PC-9 (cell line): ENCODE data around the gene USP46. TPM values are rescaled to one million over a fixed set of nuclear protein-coding genes. Genes with fewer than 3 reads are reported as not detected.

Experiments used
- BruUV-seq: library from RNA; stranded (reverse); fragments of 400-500 nt; replicated peaks from 2 replicates; lab custom pipeline; 2021; lab: Mats Ljungman, UMichigan
- CTCF ChIA-PET: fragments of 300-600 bp; sonication (Branson Sonifier 250); formaldehyde crosslinking; loops from one replicate; lab custom pipeline; 2022; ENCODE audit warnings: antibody characterized with exemption; lab: Charles Lee
- POLR2A ChIA-PET: fragments of 300-600 bp; sonication (Branson Sonifier 250); formaldehyde crosslinking; loops from one replicate; lab custom pipeline; 2022; ENCODE audit warnings: antibody characterized with exemption; ENCODE audit not compliant: unreplicated experiment; lab: Charles Lee
- DNase-seq, 2 experiments: peaks; one replicate each; pipeline versions ENCODE4 v3.0.0 to v3.0.0-alpha.2; 2015 to 2022; ENCODE audit warnings: mixed read lengths in 1 of 2
- H2AFZ ChIP-seq: fragments of 200-600 bp; sonication (generic); 2 replicates; pipeline ENCODE4 v1.8.1; 2017; ENCODE audit warnings: antibody characterized with exemption
- H3F3A ChIP-seq: fragments of 200-600 bp; sonication (generic); 2 replicates; pipeline ENCODE4 v1.8.1; 2017; ENCODE audit warnings: antibody characterized with exemption, mild to moderate bottlenecking, low read depth; ENCODE audit not compliant: insufficient read depth
- H3K27ac ChIP-seq: fragments of 200-600 bp; sonication (generic); 2 replicates; pipeline ENCODE4 v1.6.1; 2016; ENCODE audit warnings: mixed run types
- H3K27me3 ChIP-seq: fragments of 200-600 bp; sonication (generic); 2 replicates; pipeline ENCODE4 v1.6.1; 2016; ENCODE audit warnings: low read depth, mixed run types; ENCODE audit not compliant: insufficient read depth
- H3K36me3 ChIP-seq: fragments of 200-600 bp; sonication (generic); 2 replicates; pipeline ENCODE4 v1.6.1; 2016; ENCODE audit warnings: low read depth, mixed run types
- H3K4me1 ChIP-seq: fragments of 200-600 bp; sonication (generic); replicated peaks from 2 replicates; pipeline ENCODE4 v1.6.1; 2016; ENCODE audit warnings: mixed run types; ENCODE audit not compliant: insufficient read depth
- H3K4me2 ChIP-seq: fragments of 200-600 bp; sonication (generic); 2 replicates; pipeline ENCODE4 v1.6.1; 2017; ENCODE audit warnings: mixed run types
- H3K4me3 ChIP-seq: fragments of 200-600 bp; sonication (generic); 2 replicates; pipeline ENCODE4 v1.6.1; 2016; ENCODE audit warnings: mixed run types
- H3K79me2 ChIP-seq: fragments of 200-600 bp; sonication (generic); 2 replicates; pipeline ENCODE4 v1.6.1; 2017; ENCODE audit warnings: low read depth, mixed run types
- H3K9me2 ChIP-seq: fragments of 200-600 bp; sonication (generic); 2 replicates; pipeline ENCODE4 v1.8.1; 2017; ENCODE audit warnings: mild to moderate bottlenecking; ENCODE audit not compliant: insufficient read depth
- H3K9me3 ChIP-seq: fragments of 200-600 bp; sonication (generic); 2 replicates; pipeline ENCODE4 v1.8.1; 2016; ENCODE audit warnings: low read depth; ENCODE audit not compliant: insufficient read depth
- H4K20me1 ChIP-seq: fragments of 200-600 bp; sonication (generic); 2 replicates; pipeline ENCODE4 v1.8.1; 2017; ENCODE audit not compliant: insufficient read depth
- CTCF ChIP-seq: fragments of 200-600 bp; sonication (generic); conservative IDR thresholded peaks from 2 replicates; pipeline ENCODE4 v1.6.1; 2017; ENCODE audit warnings: mixed run types, antibody characterized with exemption, mild to moderate bottlenecking, moderate library complexity
- EZH2 ChIP-seq: fragments of 200-600 bp; sonication (generic); IDR thresholded peaks from 2 replicates; pipeline ENCODE4 v1.8.0; 2017; ENCODE audit warnings: antibody characterized with exemption, low read depth
- intact Hi-C: fragments of 100-400 bp; cut with micrococcal nuclease; formaldehyde crosslinking; loops from one replicate; pipeline ENCODE4 v1.10.0; 2022; ENCODE audit not compliant: unreplicated experiment
- total RNA-seq: library from RNA; stranded (reverse); gene quantifications from 2 replicates; pipeline ENCODE4 v1.2.3, GENCODE V29; 2021

The USP46 gene
- total RNA-seq, 1 experiment from 2014 or later = 17.1 TPM

- no TSS peak for BruUV-seq
- intact Hi-C loops = no loop called here
- Histone ChIP-seq H3K27me3 (no peaks in the 10 kb centered on the region), H3K9me3 (no peaks in the 10 kb centered on the region), H3K4me1 (no peaks in the 10 kb centered on the region), H4K20me1 (no peaks in the 10 kb centered on the region), H3K36me3 (no peaks in the 10 kb centered on the region), H3F3A (no peaks in the 10 kb centered on the region), H3K4me3 (no peak overlapping the region), H3K79me2 (no peaks in the 10 kb centered on the region), H3K27ac (no peak overlapping the region), H2AFZ (no peak overlapping the region), H3K9me2 (no peaks in the 10 kb centered on the region), H3K4me2 (no peak overlapping the region)
- DNase-seq = no peak
- no peak for TF ChIP-seq CTCF
- TF ChIP-seq EZH2 = no peak
- CTCF ChIA-PET = no interaction called here
- POLR2A ChIA-PET = no interaction called here
These were observed 48.0 kb downstream of the USP46 start for GRCh38 chr4:52611030-52611555.

GRCh38 chr4:52606726-52607125 lies 52.4 kb downstream of the USP46 start:
- Histone ChIP-seq H3K4me1 (no peaks in the 10 kb centered on the region), H4K20me1 (no peaks in the 10 kb centered on the region), H3K9me3 (no peaks in the 10 kb centered on the region), H3K9me2 (no peaks in the 10 kb centered on the region), H2AFZ (no peak overlapping the region), H3K27ac (no peak overlapping the region), H3K79me2 (no peaks in the 10 kb centered on the region), H3F3A (no peaks in the 10 kb centered on the region), H3K27me3 (no peaks in the 10 kb centered on the region), H3K4me2 (no peak overlapping the region), H3K4me3 (no peak overlapping the region), H3K36me3 (no peaks in the 10 kb centered on the region)
- intact Hi-C loops = no loop called here
- no peak for TF ChIP-seq CTCF
- TF ChIP-seq EZH2 = no peak
- no peak for DNase-seq
- BruUV-seq = no TSS peak
- ChIA-PET CTCF (no interaction called here), POLR2A (interaction anchor here (0.6 kb wide), 1 partner anchor 109 kb away, joined by 4 read pairs; no protein-coding TSS in a partner anchor)

- Histone ChIP-seq H4K20me1 (no peaks in the 10 kb centered on the region), H3F3A (no peaks in the 10 kb centered on the region), H3K9me3 (no peaks in the 10 kb centered on the region), H3K4me3 (no peak overlapping the region), H3K27ac (no peak overlapping the region), H3K79me2 (no peaks in the 10 kb centered on the region), H3K4me1 (no peaks in the 10 kb centered on the region), H3K9me2 (no peaks in the 10 kb centered on the region), H2AFZ (no peak overlapping the region), H3K36me3 (no peaks in the 10 kb centered on the region), H3K4me2 (no peak overlapping the region), H3K27me3 (no peaks in the 10 kb centered on the region)
- intact Hi-C loops = no loop called here
- CTCF ChIA-PET = no interaction called here
- DNase-seq = no peak
- POLR2A ChIA-PET = no interaction called here
- TF ChIP-seq CTCF = no peak
- no peak for TF ChIP-seq EZH2
- no TSS peak for BruUV-seq
These were observed 53.1 kb downstream of the USP46 start for GRCh38 chr4:52606040-52606439.
